ENCODE measurements around the gene CC2D1A.

Gene CC2D1A

GRCh38 chr19:13951043-13951442, 45.0 kb downstream of the CC2D1A start:
- Histone ChIP-seq H3K27ac (ENCODE audit: low read depth, low read length) (no peak overlapping the region), H3K4me3 (ENCODE audit: low read length) (no peak overlapping the region), H3K9me3 (ENCODE audit: control insufficient read depth, insufficient read depth, low read length) (no peaks in the 10 kb centered on the region), H3K79me2 (ENCODE audit: control insufficient read depth, low read length) (peaks cover 28% of the 10 kb centered on the region), H3K36me3 (ENCODE audit: control insufficient read depth, low read length) (peaks cover 19% of the 10 kb centered on the region), H3K9me2 (replicated peaks; ENCODE audit: control insufficient read depth, low read length) (no peaks in the 10 kb centered on the region), H4K20me1 (ENCODE audit: control insufficient read depth, insufficient read depth, low read depth, low read length) (peaks cover 6% of the 10 kb centered on the region; the same call in 1 of the 2 replicates), H3K4me2 (ENCODE audit: low read length) (no peak overlapping the region), H3K4me1 (ENCODE audit: control insufficient read depth, low read length) (peaks cover 16% of the 10 kb centered on the region), H3F3A (ENCODE audit: control insufficient read depth, insufficient read depth) (no peaks in the 10 kb centered on the region), H3K27me3 (ENCODE audit: control insufficient read depth, low read length) (no peaks in the 10 kb centered on the region)
- TF ChIP-seq CTCF (IDR thresholded peaks at IDR 0.05; ENCODE audit: low read depth, low read length, poor library complexity, severe bottlenecking) (no peak), EZH2phosphoT487 (IDR thresholded peaks at IDR 0.05; ENCODE audit: borderline replicate concordance, low read length) (no peak)

DNA sequence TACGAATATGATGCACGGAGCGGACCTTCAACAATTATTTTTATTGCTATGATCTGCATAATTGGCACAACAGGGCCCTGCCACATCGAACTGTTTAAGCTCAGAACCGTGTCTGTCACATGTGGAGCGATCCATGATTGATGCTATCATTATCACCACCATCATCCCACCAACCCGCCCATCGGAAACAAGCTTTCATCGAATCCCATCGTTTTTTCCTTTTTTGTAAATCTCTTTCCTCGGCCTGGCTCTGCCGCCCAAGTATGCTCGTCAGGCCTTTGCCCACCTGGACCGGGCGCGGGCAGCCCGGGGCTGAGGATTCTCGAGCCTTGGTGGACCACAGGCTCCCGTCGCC, 45.8 kb downstream of the CC2D1A start:
- peaks cover 16% of the 10 kb centered on the region for H3K4me1 ChIP-seq (ENCODE audit: control insufficient read depth, low read length)
- peak overlapping the region; percentile 97 for H3K4me3 ChIP-seq (ENCODE audit: low read length)
- no peaks in the 10 kb centered on the region for H3F3A ChIP-seq (ENCODE audit: control insufficient read depth, insufficient read depth)
- peaks cover 6% of the 10 kb centered on the region; the same call in 1 of the 2 replicates for H4K20me1 ChIP-seq (ENCODE audit: control insufficient read depth, insufficient read depth, low read depth, low read length)
- peaks cover 26% of the 10 kb centered on the region for H3K36me3 ChIP-seq (ENCODE audit: control insufficient read depth, low read length)
- peak overlapping the region; percentile 92 for H3K4me2 ChIP-seq (ENCODE audit: low read length)
- no peaks in the 10 kb centered on the region for H3K9me3 ChIP-seq (ENCODE audit: control insufficient read depth, insufficient read depth, low read length)
- H3K27ac ChIP-seq (ENCODE audit: low read depth, low read length) = no peak overlapping the region
- H3K27me3 ChIP-seq (ENCODE audit: control insufficient read depth, low read length) = no peaks in the 10 kb centered on the region
- H3K79me2 ChIP-seq (ENCODE audit: control insufficient read depth, low read length) = peaks cover 28% of the 10 kb centered on the region
- TF ChIP-seq CTCF (IDR thresholded peaks at IDR 0.05; ENCODE audit: low read depth, low read length, poor library complexity, severe bottlenecking) = no peak
- TF ChIP-seq EZH2phosphoT487 (IDR thresholded peaks at IDR 0.05; ENCODE audit: borderline replicate concordance, low read length) = no peak
- H3K9me2 ChIP-seq (replicated peaks; ENCODE audit: control insufficient read depth, low read length) = no peaks in the 10 kb centered on the region

DNA sequence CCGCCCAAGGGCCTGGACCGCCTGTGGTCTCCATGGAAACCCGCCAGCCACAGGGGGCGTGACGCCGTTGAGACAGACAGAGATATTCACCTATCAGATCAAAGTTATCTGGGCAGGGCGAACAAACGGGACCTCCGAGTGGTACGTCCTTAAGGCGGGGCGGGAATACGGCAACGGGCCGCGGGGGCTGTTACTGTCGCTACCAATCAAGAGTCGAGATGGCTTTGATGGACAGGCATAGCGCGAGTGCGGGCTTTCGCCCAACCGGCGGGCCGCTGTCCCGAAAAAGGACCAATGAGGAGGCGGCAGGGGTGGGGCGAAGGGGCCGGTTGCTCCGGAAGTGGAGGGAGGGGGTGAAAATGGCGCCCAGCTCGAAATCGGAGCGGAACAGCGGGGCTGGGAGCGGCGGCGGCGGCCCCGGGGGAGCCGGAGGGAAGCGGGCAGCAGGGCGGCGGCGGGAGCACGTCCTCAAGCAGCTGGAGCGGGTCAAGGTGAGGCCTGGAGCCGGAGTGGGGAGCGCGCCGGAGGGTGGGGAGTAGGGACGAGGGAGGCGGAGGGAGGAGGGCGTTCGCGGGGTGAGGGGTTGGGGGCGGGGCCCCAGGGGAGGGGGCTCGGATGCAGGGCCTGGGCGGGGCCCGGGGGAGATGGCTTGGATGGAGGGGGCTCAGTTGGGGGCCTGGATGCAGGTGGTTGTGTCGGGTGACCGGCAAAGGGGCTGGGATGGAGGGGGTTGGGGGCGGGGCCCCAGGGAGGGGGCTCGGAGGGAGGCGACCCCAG, 46.3 kb downstream of the CC2D1A start, which contains the start of gene DCAF15:
DCAF15 (plus strand) TSS at position 356 of the 777 bp plus-strand sequence; CDS start at position 360, 4 bp downstream.
- H3K27me3 ChIP-seq (ENCODE audit: control insufficient read depth, low read length) = no peaks in the 10 kb centered on the region
- H3K36me3 ChIP-seq (ENCODE audit: control insufficient read depth, low read length) = peaks cover 32% of the 10 kb centered on the region
- TF ChIP-seq EZH2phosphoT487 (IDR thresholded peaks at IDR 0.05; ENCODE audit: borderline replicate concordance, low read length) (no peak), CTCF (IDR thresholded peaks at IDR 0.05; ENCODE audit: low read depth, low read length, poor library complexity, severe bottlenecking) (no peak)
- H3K4me3 ChIP-seq (ENCODE audit: low read length) = peak within 1 kb of the TSS; percentile 97
- peak within 1 kb of the TSS; percentile 58 for H3K27ac ChIP-seq (ENCODE audit: low read depth, low read length)
- H3K9me3 ChIP-seq (ENCODE audit: control insufficient read depth, insufficient read depth, low read length) = no peaks in the 10 kb centered on the region
- peak within 1 kb of the TSS; percentile 92 for H3K4me2 ChIP-seq (ENCODE audit: low read length)
- no peaks in the 10 kb centered on the region for H3K9me2 ChIP-seq (replicated peaks; ENCODE audit: control insufficient read depth, low read length)
- H3K4me1 ChIP-seq (ENCODE audit: control insufficient read depth, low read length) = peaks cover 16% of the 10 kb centered on the region
- H4K20me1 ChIP-seq (ENCODE audit: control insufficient read depth, insufficient read depth, low read depth, low read length) = peaks cover 6% of the 10 kb centered on the region; the same call in 1 of the 2 replicates
- no peaks in the 10 kb centered on the region for H3F3A ChIP-seq (ENCODE audit: control insufficient read depth, insufficient read depth)
- peaks cover 28% of the 10 kb centered on the region for H3K79me2 ChIP-seq (ENCODE audit: control insufficient read depth, low read length)

All from DOHH2 (cell line).